ENCODE measurements around the gene SLC6A6.

Gene SLC6A6

DNA sequence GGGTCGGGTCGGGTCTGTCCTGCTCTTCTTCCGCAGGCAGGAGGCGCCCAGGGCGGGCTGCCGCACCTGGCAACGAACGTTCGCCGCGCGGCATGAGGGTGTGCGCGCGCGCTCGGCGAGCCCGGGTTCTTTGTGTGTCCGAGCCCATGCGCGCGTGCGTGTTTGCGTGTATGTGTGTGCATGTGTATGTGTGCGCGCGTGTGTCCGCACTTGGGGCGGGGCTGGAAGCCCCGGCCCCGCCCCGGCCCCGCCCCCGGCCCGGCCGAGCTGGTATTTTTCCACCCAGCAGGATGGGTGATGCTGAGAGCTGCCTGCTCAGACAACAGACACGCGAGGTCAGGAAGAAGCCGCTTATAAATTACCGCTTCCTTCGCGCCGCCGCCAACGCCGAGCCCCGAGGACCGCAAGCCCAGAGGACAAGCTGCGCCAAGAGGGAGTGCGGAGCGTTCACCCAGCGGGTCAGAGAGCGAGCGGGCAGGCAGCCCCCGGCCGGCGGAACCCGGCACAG is at the start of gene SLC6A6:
Gene SLC6A6 (plus strand): TSS at position 303 of the 508 bp plus-strand sequence. CDS start 41,029 bp downstream, outside the sequence.
- peak; percentile 85 for DNase-seq (ENCODE audit: extremely low read depth, low read depth)
- TF ChIP-seq, protein P1, sequence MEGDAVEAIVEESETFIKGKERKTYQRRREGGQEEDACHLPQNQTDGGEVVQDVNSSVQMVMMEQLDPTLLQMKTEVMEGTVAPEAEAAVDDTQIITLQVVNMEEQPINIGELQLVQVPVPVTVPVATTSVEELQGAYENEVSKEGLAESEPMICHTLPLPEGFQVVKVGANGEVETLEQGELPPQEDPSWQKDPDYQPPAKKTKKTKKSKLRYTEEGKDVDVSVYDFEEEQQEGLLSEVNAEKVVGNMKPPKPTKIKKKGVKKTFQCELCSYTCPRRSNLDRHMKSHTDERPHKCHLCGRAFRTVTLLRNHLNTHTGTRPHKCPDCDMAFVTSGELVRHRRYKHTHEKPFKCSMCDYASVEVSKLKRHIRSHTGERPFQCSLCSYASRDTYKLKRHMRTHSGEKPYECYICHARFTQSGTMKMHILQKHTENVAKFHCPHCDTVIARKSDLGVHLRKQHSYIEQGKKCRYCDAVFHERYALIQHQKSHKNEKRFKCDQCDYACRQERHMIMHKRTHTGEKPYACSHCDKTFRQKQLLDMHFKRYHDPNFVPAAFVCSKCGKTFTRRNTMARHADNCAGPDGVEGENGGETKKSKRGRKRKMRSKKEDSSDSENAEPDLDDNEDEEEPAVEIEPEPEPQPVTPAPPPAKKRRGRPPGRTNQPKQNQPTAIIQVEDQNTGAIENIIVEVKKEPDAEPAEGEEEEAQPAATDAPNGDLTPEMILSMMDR (IDR thresholded peaks at IDR 0.05; ENCODE audit: low read depth, low read length) = peak; percentile 31

- TF ChIP-seq, protein P1 (IDR thresholded peaks at IDR 0.05; ENCODE audit: low read depth, low read length) = no peak
- DNase-seq (ENCODE audit: extremely low read depth, low read depth) = no peak
These were observed 48.9 kb upstream of the SLC6A6 start for GRCh38 chr3:14353502-14353901.

DNA sequence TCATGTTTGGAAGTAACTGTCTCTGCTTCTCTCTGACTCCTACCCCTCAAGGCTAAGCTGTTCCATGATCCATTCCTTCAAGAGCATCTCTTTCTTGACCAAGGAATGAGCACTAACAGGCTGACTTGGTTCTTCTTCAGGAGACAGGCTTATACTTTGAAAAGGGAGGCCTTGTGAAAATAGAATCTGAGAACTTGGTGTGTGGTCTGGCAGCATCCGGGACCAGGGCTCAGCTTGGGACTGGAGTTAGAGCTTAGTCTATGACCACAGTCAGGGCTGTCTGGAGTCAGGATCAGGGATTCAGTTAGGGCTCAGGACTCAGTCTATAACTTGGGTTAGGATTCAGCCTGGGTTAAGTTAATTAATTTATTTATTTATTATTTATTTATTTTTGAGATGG is 44.9 kb upstream of the SLC6A6 start:
- TF ChIP-seq, protein P1 (IDR thresholded peaks at IDR 0.05; ENCODE audit: low read depth, low read length) = no peak
- no peak for DNase-seq (ENCODE audit: extremely low read depth, low read depth)

- TF ChIP-seq, protein P1 (IDR thresholded peaks at IDR 0.05; ENCODE audit: low read depth, low read length) = no peak
- DNase-seq (ENCODE audit: extremely low read depth, low read depth) = peak; percentile 74
These were observed 43.8 kb upstream of the SLC6A6 start for GRCh38 chr3:14358426-14359211.

GRCh38 chr3:14359348-14359747 is 43.1 kb upstream of the SLC6A6 start:
- TF ChIP-seq, protein P1 (IDR thresholded peaks at IDR 0.05; ENCODE audit: low read depth, low read length) = no peak
- no peak for DNase-seq (ENCODE audit: extremely low read depth, low read depth)

DNA sequence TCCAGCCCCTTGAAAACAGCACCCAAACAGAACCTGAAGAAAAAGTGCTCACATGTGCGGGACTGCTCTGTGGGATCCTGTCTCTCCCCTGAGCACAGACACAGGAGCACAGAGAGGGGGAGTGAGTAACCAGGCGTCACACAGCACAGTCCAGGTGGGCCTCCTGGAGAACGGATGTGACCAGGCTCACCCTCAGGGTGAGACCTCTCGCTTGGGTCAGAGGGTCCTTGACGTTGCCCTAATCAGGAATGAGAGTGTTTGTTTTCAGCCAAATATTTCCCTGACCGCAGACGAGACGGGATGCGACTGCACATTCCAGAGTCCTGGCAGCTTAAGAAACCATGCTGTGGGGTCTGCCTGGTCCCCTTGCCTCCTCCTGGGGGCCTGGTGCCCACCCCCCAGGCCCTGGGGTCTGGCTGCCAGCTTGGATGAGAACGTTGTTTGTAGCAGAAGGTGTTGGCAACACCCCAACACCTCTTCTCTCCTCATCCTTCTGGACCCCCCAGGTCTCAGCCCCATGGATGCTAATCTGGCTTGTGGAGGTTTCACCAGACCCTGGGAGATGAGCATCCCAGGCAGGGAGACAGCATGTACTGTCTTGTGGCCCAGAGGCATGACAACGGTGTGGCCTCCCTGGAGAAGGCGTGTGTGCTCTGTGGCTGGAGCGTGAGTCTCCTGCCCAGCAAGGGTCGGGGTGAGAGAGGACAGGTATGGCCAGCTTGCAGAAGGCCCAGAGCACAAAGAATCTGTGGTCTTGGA is 42.1 kb upstream of the SLC6A6 start:
- no peak for DNase-seq (ENCODE audit: extremely low read depth, low read depth)
- TF ChIP-seq, protein P1 (IDR thresholded peaks at IDR 0.05; ENCODE audit: low read depth, low read length) = no peak

Measured in AG09319 (cell line).